ENCODE data around the gene DHX57.

DNA sequence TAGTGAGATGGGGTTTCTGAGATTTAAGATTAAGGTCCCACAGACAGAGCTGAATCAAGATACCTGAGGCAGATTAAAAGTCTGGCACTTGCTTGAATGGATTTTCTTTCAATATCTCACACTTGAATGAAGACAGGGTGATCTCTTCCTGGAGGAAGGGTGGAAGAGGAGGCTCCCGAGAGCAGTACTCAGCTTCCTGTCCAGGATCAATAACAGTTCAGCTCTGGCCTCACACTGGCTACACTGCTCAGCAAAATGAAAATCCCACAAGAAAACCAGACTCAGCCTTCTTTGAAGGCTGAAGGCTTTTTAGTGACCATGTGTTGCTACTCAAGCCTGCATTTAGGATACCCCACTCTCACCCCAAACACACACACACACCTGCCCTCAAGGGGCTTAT is 25.0 kb upstream of the DHX57 start:
- TF ChIP-seq, protein P1, sequence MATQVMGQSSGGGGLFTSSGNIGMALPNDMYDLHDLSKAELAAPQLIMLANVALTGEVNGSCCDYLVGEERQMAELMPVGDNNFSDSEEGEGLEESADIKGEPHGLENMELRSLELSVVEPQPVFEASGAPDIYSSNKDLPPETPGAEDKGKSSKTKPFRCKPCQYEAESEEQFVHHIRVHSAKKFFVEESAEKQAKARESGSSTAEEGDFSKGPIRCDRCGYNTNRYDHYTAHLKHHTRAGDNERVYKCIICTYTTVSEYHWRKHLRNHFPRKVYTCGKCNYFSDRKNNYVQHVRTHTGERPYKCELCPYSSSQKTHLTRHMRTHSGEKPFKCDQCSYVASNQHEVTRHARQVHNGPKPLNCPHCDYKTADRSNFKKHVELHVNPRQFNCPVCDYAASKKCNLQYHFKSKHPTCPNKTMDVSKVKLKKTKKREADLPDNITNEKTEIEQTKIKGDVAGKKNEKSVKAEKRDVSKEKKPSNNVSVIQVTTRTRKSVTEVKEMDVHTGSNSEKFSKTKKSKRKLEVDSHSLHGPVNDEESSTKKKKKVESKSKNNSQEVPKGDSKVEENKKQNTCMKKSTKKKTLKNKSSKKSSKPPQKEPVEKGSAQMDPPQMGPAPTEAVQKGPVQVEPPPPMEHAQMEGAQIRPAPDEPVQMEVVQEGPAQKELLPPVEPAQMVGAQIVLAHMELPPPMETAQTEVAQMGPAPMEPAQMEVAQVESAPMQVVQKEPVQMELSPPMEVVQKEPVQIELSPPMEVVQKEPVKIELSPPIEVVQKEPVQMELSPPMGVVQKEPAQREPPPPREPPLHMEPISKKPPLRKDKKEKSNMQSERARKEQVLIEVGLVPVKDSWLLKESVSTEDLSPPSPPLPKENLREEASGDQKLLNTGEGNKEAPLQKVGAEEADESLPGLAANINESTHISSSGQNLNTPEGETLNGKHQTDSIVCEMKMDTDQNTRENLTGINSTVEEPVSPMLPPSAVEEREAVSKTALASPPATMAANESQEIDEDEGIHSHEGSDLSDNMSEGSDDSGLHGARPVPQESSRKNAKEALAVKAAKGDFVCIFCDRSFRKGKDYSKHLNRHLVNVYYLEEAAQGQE (IDR thresholded peaks at IDR 0.05; ENCODE audit: insufficient read depth in 1 of 2, low read depth in 2 of 2, low read length in 2 of 2), result no peak
- TF ChIP-seq POLR2AphosphoS5 (IDR thresholded peaks at IDR 0.05; ENCODE audit: low read depth, low read length), result no peak
- TF ChIP-seq SIN3A (IDR thresholded peaks at IDR 0.05; ENCODE audit: borderline replicate concordance, insufficient read depth, low read length), result no peak
- no peak for TF ChIP-seq TAF1 (IDR thresholded peaks at IDR 0.05; ENCODE audit: borderline replicate concordance, insufficient read depth, low read length)
- no peak for TF ChIP-seq FOXP2 (optimal IDR thresholded peaks at IDR 0.05; ENCODE audit: borderline replicate concordance, extremely low read depth, extremely low read length, insufficient read depth)
